GM21717 (cell line): ENCODE measurements around the gene ACP7.

ENCODE experiments used
- ATAC-seq: cut with Tn5 transposase; IDR thresholded peaks from one replicate; pipeline ENCODE4 v1.9.1; 2021; ENCODE audit warnings: mild to moderate bottlenecking, moderate library complexity; ENCODE audit not compliant: unreplicated experiment

ACP7 gene

GRCh38 chr19:39146091-39146490 is 61.9 kb downstream of the ACP7 start:
- no peak for ATAC-seq

DNA sequence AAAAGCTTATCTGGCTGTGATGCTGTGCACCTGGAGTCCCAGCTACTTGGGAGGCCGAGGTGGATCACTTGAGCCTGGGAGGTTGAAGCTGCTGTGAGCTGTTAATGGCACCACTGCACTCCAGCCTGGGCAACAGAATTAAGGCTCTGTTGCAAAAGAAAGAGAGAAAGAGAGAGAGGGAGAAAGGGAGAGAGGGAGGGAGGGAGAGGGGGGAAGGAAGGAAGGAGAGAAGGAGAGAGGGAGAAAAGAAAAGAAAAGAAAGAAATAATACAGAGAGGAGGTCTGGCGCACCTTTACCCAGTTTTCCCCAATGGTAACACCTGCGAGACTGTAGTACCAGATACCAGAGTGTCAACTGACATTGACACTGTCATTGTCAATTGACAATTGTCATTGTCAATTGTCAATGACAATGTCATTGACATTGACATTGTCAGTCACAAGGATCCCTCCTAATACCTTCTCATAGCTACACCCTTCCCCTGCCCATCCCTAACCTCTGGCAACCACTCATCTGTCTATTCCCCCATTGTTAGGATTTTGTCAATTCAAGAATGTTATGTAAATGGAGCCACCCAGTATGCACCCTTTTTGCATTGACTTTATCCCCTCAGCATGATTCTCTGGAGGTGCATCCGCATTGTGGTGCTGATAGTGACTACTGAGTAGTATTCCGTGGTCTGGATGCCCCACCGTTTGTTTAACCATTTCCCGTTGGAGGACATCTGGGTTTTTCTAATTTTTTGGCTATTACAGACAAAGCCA is 62.7 kb downstream of the ACP7 start:
- ATAC-seq = no peak

- no peak for ATAC-seq
Measured at GRCh38 chr19:39147480-39147879, 63.3 kb downstream of the ACP7 start.

DNA sequence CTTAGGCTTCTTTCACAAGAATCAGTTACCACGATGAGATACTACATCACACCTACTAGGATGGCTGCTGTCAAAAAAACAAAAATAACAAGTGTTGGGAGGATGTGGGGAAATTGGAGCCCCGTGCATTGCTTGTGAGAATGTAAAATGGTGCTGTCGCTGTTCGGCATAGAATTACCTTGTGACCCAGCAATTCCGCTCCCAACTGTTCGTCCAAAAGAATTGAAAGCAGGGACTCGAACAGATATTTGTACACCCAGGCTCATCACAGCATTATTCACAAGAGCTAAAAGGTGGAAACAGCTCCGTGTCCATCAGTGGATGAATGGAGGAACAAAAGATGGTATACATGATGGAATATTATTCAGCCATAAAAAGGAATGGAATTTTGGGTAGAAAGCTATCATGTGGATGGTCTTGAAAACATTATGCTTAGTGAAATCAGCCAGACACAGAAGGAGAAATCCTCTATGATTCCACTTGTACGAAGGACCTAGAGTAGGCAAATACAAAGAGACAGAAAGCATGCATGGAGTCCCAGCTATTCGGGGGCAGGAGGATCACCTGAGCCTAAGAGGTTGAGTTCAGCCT is 64.9 kb downstream of the ACP7 start:
- ATAC-seq = no peak

- no peak for ATAC-seq
Measured at GRCh38 chr19:39150235-39150634, 66.1 kb downstream of the ACP7 start.

- no peak for ATAC-seq
Measured at GRCh38 chr19:39150807-39151600, 66.8 kb downstream of the ACP7 start.

GRCh38 chr19:39152066-39152465 is 67.9 kb downstream of the ACP7 start:
- no peak for ATAC-seq

- no peak for ATAC-seq
Measured at GRCh38 chr19:39154100-39154628, 70.0 kb downstream of the ACP7 start.

GRCh38 chr19:39154629-39155100 is 70.5 kb downstream of the ACP7 start:
- ATAC-seq = no peak

- no peak for ATAC-seq
Measured at GRCh38 chr19:39155114-39155700, 71.0 kb downstream of the ACP7 start.

DNA sequence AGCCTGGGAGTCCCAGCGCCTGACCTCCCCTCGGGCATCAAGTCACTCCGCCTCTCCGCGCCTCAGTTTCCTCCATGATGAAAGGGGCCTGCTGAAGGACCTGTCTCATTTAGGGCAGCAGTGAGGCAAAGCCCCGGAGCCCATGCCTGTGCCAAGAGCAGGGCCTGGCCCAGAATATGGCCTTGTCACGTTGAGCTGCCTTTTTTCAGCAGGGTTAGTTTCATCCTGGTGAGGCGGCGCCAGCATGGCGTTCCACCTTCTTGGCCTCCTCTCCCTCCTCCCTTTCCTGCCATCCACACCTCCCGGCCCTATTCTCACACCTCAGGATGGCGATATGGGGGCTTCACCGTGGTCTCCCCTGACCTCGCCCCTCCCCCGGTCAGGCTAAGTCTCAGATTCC is 71.6 kb downstream of the ACP7 start:
- no peak for ATAC-seq

DNA sequence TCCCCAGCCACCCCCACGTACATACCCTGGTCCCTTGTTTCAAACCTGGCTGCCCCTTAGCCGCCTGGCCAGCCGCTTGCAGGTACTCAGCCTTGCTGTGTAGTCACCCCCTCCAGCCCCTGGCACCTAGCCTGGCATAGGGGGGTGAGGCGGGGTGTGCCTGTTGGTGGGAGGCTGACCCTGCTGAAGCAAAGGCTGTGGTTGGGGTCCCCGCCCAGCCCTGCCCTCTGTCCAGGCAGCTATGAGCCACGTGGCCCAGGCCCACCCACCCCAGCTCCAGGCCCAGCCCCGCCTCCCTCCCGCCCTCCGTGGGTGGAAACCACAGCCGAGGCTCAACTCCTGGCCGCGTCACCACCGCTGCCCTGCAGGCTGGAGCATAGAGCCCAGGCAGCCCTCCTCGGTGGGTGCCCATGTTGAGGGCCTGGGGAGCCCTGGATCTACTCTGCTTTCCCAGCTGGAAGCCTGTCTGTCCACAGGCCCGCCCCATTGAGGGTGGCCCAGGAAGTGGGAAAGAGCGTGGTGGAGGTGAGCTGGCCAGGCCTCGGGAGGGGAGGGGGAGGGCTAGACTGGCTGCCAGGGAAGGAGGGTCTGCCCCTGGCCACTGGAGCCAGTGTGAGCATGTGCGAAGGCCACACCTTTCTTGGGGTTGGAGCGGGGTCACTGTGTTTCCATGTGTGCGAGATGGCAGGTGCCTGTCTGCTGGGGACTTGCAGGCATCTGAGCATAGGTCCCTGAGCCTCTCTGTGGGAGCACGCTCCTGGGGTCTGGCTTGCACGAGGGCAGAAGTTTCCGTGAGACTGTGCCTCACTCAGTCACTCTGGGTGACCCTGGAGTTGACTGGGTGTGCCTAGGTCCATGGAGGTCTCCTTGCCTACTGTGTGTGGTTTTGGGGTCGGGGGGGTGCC is 72.4 kb downstream of the ACP7 start:
- no peak for ATAC-seq

DNA sequence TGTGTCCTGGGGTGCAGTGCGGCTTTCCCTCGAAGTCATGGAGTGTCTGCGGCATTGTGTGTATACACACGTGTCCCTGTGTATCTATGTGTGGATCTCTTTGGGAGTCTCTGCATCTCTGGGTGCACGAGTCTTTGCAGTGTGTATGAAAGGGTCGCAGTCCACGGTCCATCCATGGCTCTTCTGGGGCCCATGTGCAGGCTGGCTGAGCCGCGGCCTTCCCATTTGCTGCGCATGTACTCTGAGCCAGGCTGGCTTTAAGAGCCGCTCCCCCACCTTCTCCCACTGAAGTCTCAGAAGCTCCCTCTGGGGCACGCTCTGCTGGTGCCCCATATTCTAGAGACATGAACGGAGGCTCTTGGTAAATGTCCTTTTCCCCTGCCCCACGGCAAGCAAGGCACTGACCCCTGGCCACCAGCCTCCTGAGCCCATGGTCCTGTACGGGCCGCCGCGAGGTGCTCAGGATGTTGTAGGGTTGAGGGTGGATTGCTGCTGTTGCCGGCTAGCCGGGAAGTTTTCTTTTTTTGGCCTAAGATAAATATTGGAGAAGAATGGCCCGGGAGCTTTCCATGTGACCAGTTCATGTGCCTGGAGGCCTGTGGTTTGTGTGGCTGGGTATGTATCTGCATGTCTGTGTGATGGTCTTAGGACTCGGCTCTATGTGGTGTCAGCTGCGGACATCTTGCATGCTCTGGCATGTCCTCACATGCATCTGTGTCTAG is 73.3 kb downstream of the ACP7 start:
- ATAC-seq = no peak

GRCh38 chr19:39157997-39158389 is 73.8 kb downstream of the ACP7 start:
- no peak for ATAC-seq

DNA sequence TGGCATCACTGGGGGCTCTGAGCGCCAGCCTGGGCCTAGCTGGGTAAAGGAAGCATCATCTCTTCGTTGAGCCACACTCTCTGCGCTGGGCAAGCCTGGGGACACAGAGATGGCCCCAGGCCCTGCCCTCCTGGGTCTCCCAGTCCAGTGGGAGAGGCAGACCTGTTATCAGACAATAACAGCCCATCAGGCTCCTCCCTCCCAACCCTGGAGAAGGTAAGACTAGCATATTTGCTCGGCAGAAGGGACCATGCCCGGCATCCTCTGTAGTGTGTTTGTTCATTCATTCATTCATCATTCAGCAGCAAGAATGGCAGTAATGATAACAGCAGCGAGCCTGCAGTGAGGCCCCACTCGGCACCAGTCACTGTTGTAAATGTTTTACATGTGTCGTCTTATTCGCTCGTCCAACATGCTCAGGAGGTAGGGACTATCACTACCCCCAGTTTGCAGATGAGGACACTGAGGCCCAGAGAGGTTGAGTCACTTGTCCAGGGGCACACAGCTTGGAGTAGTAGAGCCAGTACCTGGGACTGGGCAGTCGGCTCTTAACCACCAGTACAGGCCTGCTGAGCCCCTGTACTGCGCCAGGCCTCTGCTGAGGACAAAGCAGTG is 74.6 kb downstream of the ACP7 start:
- ATAC-seq = no peak

DNA sequence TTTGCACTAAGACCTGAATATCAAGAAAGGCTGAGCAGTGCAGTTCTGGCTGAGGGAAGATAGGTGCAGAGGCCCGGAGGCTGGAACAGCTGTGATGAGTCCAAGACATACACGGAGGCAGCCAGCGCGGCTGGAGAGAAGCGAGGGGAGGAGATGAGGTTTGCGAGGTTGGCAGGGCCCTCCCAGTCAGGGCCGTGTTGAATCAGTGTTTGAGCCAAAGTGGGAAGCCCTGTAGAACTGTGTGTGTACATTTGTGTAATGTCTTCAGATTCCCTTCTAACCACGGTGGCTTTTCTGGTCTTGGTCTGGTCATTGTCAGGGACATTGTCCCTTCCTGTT is 76.3 kb downstream of the ACP7 start:
- no peak for ATAC-seq
